AG09309 (cell line): ENCODE measurements around the gene HIVEP3.

Experiments
- DNase-seq: peaks from one replicate; pipeline ENCODE4 v3.0.0-alpha.2; 2010; ENCODE audit warnings: low read depth
- H3K4me3 ChIP-seq: 2 replicates; pipeline ENCODE4 v1.5.1; 2011; ENCODE audit warnings: mild to moderate bottlenecking, low read depth, low read length, moderate library complexity; ENCODE audit not compliant: control insufficient read depth
- TF ChIP-seq, protein P1 (sequence below): IDR thresholded peaks from 2 replicates; pipeline ENCODE4 v1.5.1; 2011; ENCODE audit warnings: mild to moderate bottlenecking, low read depth, low read length, inconsistent platforms; ENCODE audit not compliant: insufficient read depth, control insufficient read depth; ENCODE audit errors: missing control alignments

The HIVEP3 gene

DNA sequence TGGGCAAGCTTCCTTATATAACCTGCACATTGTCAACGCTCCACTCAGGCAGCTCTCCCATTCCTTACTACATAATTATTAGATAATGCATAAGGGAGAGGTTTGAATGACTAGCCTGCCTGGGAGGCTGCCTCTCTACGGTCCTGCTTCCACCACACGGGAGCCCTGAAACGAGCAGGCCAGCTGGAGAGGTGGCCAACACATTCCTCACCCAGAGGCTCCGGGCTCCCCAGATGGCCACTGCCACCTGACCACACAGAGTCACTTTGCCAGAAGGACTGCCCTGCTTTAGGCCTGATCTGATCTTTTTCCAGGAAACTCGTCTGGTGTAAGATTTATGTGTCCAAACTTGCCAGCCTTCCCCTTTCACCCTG lies 27.9 kb downstream of the HIVEP3 start:
- DNase-seq = no peak
- TF ChIP-seq, protein P1, sequence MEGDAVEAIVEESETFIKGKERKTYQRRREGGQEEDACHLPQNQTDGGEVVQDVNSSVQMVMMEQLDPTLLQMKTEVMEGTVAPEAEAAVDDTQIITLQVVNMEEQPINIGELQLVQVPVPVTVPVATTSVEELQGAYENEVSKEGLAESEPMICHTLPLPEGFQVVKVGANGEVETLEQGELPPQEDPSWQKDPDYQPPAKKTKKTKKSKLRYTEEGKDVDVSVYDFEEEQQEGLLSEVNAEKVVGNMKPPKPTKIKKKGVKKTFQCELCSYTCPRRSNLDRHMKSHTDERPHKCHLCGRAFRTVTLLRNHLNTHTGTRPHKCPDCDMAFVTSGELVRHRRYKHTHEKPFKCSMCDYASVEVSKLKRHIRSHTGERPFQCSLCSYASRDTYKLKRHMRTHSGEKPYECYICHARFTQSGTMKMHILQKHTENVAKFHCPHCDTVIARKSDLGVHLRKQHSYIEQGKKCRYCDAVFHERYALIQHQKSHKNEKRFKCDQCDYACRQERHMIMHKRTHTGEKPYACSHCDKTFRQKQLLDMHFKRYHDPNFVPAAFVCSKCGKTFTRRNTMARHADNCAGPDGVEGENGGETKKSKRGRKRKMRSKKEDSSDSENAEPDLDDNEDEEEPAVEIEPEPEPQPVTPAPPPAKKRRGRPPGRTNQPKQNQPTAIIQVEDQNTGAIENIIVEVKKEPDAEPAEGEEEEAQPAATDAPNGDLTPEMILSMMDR = no peak

GRCh38 chr1:41889506-41890414 lies 29.0 kb downstream of the HIVEP3 start:
- no peak overlapping the region for H3K4me3 ChIP-seq
- TF ChIP-seq, protein P1 = no peak
- DNase-seq = no peak

More for the DNA sequence above, 27.9 kb downstream of the HIVEP3 start:
- no peak overlapping the region for H3K4me3 ChIP-seq

DNA sequence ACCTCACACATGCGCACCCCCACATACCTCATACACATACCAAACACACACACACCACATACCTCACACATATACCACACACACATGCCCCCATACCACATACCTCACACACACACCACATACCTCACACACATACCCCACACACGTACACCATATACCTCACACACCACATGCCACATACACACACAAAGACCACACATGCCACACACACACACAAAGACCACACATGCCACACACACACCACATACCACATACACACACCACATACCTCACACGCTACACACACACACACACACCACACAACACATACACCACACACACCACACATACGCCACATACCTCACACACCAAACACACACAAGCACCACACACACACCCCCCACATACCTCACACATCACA lies 30.0 kb downstream of the HIVEP3 start:
- TF ChIP-seq, protein P1 = no peak
- DNase-seq = no peak
- no peak overlapping the region for H3K4me3 ChIP-seq

DNA sequence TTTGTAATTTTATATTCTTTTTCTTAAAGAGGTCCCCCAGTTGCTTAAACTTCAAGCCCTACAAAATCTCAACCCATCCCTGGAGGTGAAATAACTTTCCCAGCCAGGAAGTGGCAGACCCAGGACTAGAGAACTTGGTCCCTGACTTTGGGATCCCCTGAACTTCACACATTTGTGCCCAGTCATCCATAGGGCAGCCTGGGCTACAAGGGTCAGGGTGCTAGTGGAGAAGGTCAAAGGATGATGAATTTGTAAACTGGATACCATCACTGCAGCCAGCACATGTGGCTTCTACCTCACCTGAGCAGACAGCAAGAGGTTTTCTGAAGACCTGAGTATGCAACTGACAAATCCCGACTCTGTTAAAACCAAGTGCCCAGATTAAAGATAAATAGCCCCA lies 31.4 kb downstream of the HIVEP3 start:
- TF ChIP-seq, protein P1 = no peak
- DNase-seq = no peak

GRCh38 chr1:41884256-41885230 lies 34.2 kb downstream of the HIVEP3 start:
- no peak for DNase-seq
- H3K4me3 ChIP-seq = no peak overlapping the region
- TF ChIP-seq, protein P1 = no peak

More for the DNA sequence above, 31.4 kb downstream of the HIVEP3 start:
- H3K4me3 ChIP-seq = no peak overlapping the region

DNA sequence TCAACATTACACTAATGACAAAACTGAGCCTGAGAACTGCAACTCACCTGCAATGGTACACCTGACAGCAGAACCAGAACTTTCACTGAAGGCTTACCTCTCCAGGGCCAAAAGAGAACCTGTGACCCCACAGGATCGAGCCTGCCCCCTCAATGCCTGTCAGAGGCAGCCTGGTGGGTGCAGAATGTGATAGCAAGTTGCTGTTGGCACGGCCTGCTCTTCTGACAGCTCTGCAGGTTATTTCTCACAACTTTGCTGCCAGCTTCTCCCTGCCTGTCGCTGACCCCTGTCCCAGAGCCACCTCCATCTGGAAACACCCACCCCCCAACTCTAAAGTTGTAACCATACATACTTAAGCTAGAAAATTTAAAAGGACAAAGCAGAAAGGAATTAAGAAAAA lies 35.2 kb downstream of the HIVEP3 start:
- DNase-seq = no peak
- H3K4me3 ChIP-seq = no peak overlapping the region
- TF ChIP-seq, protein P1 = no peak
